HCT116 (cell line): Measurements from ENCODE around the gene CTTNBP2NL. TPM values are rescaled to one million over a fixed set of nuclear protein-coding genes. Genes with fewer than 3 reads are reported as not detected.

ENCODE experiments used
- ATAC-seq: fragments of 200-7000 bp; cut with Tn5 transposase; 2 replicates; pipeline ENCODE4 v1.9.1; 2020; ENCODE audit warnings: mild to moderate bottlenecking, moderate library complexity
- BruUV-seq: library from RNA; stranded (reverse); fragments of 400-500 nt; replicated peaks from 2 replicates; lab custom pipeline; 2021; lab: Mats Ljungman, UMichigan
- CTCF ChIA-PET: fragments of 300-600 bp; sonication (Branson Sonifier 250); formaldehyde crosslinking; loops from one replicate; lab custom pipeline; 2021; ENCODE audit warnings: antibody characterized with exemption; lab: Charles Lee
- POLR2A ChIA-PET: fragments of 300-600, 350-600 bp; sonication (Branson Sonifier 250); formaldehyde crosslinking; loops from one replicate; lab custom pipeline; 2021; ENCODE audit warnings: antibody characterized with exemption; lab: Charles Lee
- RAD21 ChIA-PET, 2 experiments: fragments of 300-600 bp; sonication (Branson Sonifier 250); formaldehyde crosslinking; loops; one replicate each; lab custom pipeline; 2023; ENCODE audit warnings: low total read pairs in 2 of 2; ENCODE audit not compliant: uncharacterized antibody in 2 of 2, unreplicated experiment in 2 of 2, low non-redundant PET in 1 of 2; lab: Charles Lee
- DNase-seq: peaks from one replicate; pipeline ENCODE4 v3.0.0-alpha.2; 2010; ENCODE audit warnings: low read depth, low spot score
- H2AFZ ChIP-seq: fragments of 200-600 bp; shearing (Covaris generic), sonication (generic); 2 replicates; pipeline ENCODE4 v1.6.1; 2017; ENCODE audit warnings: low read depth, mixed run types, mixed read lengths, antibody characterized with exemption, low read length; ENCODE audit not compliant: poor library complexity, severe bottlenecking
- H3K27ac ChIP-seq: 2 replicates; pipeline ENCODE4 v1.5.1; 2012; ENCODE audit warnings: low read depth, low read length
- H3K27me3 ChIP-seq: fragments of 200-600 bp; sonication (generic); 2 replicates; pipeline ENCODE4 v1.6.1; 2016; ENCODE audit warnings: mixed run types, low read length, mixed read lengths; ENCODE audit not compliant: insufficient read depth
- H3K36me3 ChIP-seq, 2 experiments: fragments of 200-500 bp in 1 of 2; fragments of 200-600 bp in 1 of 2; sonication (Bioruptor generic) in 1 of 2; sonication (generic) in 1 of 2; 2 replicates each; pipeline versions ENCODE4 v1.5.1 to v1.6.1; 2014 to 2016; ENCODE audit warnings: low read length in 2 of 2, inconsistent platforms in 1 of 2, mixed read lengths in 1 of 2, mixed run types in 1 of 2; ENCODE audit not compliant: insufficient read depth in 2 of 2, control insufficient read depth in 1 of 2
- H3K4me1 ChIP-seq, 2 experiments: fragments of 200-600 bp in 1 of 2; sonication (generic) in 1 of 2; 2 replicates each; pipeline versions ENCODE4 v1.5.1 to v1.6.1; 2012 to 2017; ENCODE audit warnings: low read length in 2 of 2, inconsistent platforms in 1 of 2, mild to moderate bottlenecking in 1 of 2, mixed read lengths in 1 of 2, mixed run types in 1 of 2, moderate library complexity in 1 of 2; ENCODE audit not compliant: insufficient read depth in 2 of 2, control insufficient read depth in 1 of 2
- H3K4me2 ChIP-seq: fragments of 200-600 bp; sonication (generic); 2 replicates; pipeline ENCODE4 v1.6.1; 2017; ENCODE audit warnings: mixed run types, low read length, mixed read lengths
- H3K4me3 ChIP-seq, 2 experiments: fragments of 200-600 bp in 1 of 2; sonication (generic) in 1 of 2; replicated peaks in 1 of 2; 2 replicates each; pipeline ENCODE4 v1.5.1; 2011 to 2016; ENCODE audit warnings: low read length in 2 of 2, control low read depth in 1 of 2, low read depth in 1 of 2, mild to moderate bottlenecking in 1 of 2, mixed read lengths in 1 of 2, mixed run types in 1 of 2
- H3K79me2 ChIP-seq: fragments of 200-600 bp; sonication (generic); 2 replicates; pipeline ENCODE4 v1.6.1; 2017; ENCODE audit warnings: mild to moderate bottlenecking, mixed run types, low read length, moderate library complexity, mixed read lengths; ENCODE audit not compliant: insufficient read depth
- H3K9ac ChIP-seq: fragments of 200-600 bp; sonication (generic); 2 replicates; pipeline ENCODE4 v1.6.1; 2016; ENCODE audit warnings: low read length, mixed read lengths
- H3K9me2 ChIP-seq: fragments of 200-600 bp; sonication (generic), shearing (Covaris generic); 2 replicates; pipeline ENCODE4 v1.6.1; 2017; ENCODE audit warnings: mixed run types, mild to moderate bottlenecking, moderate library complexity; ENCODE audit not compliant: insufficient read depth
- H3K9me3 ChIP-seq, 2 experiments: fragments of 200-500 bp in 1 of 2; fragments of 200-600 bp in 1 of 2; sonication (Bioruptor generic) in 1 of 2; sonication (generic) in 1 of 2; 2 replicates each; pipeline ENCODE4 v1.6.1; 2014 to 2017; ENCODE audit warnings: low read length in 2 of 2, mixed read lengths in 2 of 2, inconsistent platforms in 1 of 2, low read depth in 1 of 2, mild to moderate bottlenecking in 1 of 2, mixed run types in 1 of 2, moderate library complexity in 1 of 2; ENCODE audit not compliant: control insufficient read depth in 1 of 2, insufficient read depth in 1 of 2
- H4K20me1 ChIP-seq: fragments of 200-600 bp; sonication (generic), shearing (Covaris generic); 2 replicates; pipeline ENCODE4 v1.6.1; 2017; ENCODE audit warnings: mixed run types, mild to moderate bottlenecking, moderate library complexity; ENCODE audit not compliant: insufficient read depth
- CBX3 ChIP-seq: IDR thresholded peaks from 2 replicates; pipeline ENCODE4 v1.6.1; 2012; ENCODE audit warnings: low read depth
- CEBPB ChIP-seq: IDR thresholded peaks from 2 replicates; pipeline ENCODE4 v1.6.1; 2012; ENCODE audit warnings: low read depth
- CTCF ChIP-seq, 3 experiments: fragments of 200-600 bp in 1 of 3; sonication (generic) in 1 of 3; IDR thresholded peaks in 2 of 3; conservative IDR thresholded peaks in 1 of 3; 2 replicates each; pipeline ENCODE4 v1.5.1; 2012 to 2017; ENCODE audit warnings: low read depth in 2 of 3, low read length in 2 of 3, antibody characterized with exemption in 1 of 3, borderline replicate concordance in 1 of 3, control low read depth in 1 of 3, mild to moderate bottlenecking in 1 of 3, mixed read lengths in 1 of 3, mixed run types in 1 of 3, moderate library complexity in 1 of 3; ENCODE audit not compliant: insufficient read depth in 1 of 3
- EGR1 ChIP-seq: IDR thresholded peaks from 2 replicates; pipeline ENCODE4 v1.6.1; 2012; ENCODE audit warnings: low read depth
- EZH2 ChIP-seq: fragments of 200-600 bp; sonication (generic); IDR thresholded peaks from 2 replicates; pipeline ENCODE4 v1.6.1; 2017; ENCODE audit warnings: antibody characterized with exemption, mixed run types
- EZH2phosphoT487 ChIP-seq: fragments of 200-600 bp; IDR thresholded peaks from 2 replicates; pipeline ENCODE4 v1.6.1; 2018; ENCODE audit warnings: antibody characterized with exemption, borderline replicate concordance
- JUND ChIP-seq: IDR thresholded peaks from 2 replicates; pipeline ENCODE4 v1.6.1; 2012
- MAX ChIP-seq: IDR thresholded peaks from 2 replicates; pipeline ENCODE4 v1.6.1; 2012
- POLR2A ChIP-seq: IDR thresholded peaks from 2 replicates; pipeline ENCODE4 v1.7.0; 2011; ENCODE audit warnings: borderline replicate concordance; ENCODE audit not compliant: insufficient read depth, insufficient read length; ENCODE audit errors: extremely low read depth
- POLR2AphosphoS5 ChIP-seq: IDR thresholded peaks from 2 replicates; pipeline ENCODE4 v1.6.1; 2011; ENCODE audit warnings: mild to moderate bottlenecking, low read depth, low read length, moderate library complexity
- REST ChIP-seq: IDR thresholded peaks from 2 replicates; pipeline ENCODE4 v1.6.1; 2012; ENCODE audit warnings: low read depth
- SP1 ChIP-seq: IDR thresholded peaks from 2 replicates; pipeline ENCODE4 v1.6.1; 2012; ENCODE audit warnings: low read depth
- YY1 ChIP-seq: IDR thresholded peaks from 2 replicates; pipeline ENCODE4 v1.6.1; 2011; ENCODE audit warnings: low read length, low read depth, moderate library complexity, mild to moderate bottlenecking; ENCODE audit not compliant: insufficient replicate concordance; ENCODE audit errors: extremely low read depth
- ZFX ChIP-seq: fragments of 450-650 bp; IDR thresholded peaks from 2 replicates; pipeline ENCODE4 v1.6.1; 2017
- ZNF274 ChIP-seq: fragments of 200-500 bp; sonication (Bioruptor generic); IDR thresholded peaks from 2 replicates; pipeline ENCODE4 v1.6.1; 2014; ENCODE audit warnings: mild to moderate bottlenecking, low read depth, low read length, inconsistent platforms
- intact Hi-C: fragments of 100-400 bp; cut with micrococcal nuclease; formaldehyde crosslinking; loops from 2 replicates; pipeline ENCODE4 v1.10.0; 2022
- total RNA-seq: library from RNA; stranded (reverse); gene quantifications from one replicate; pipeline ENCODE4 v1.2.1, GENCODE V29; 2021; ENCODE audit not compliant: unreplicated experiment

The CTTNBP2NL gene
- total RNA-seq, 1 experiment from 2014 or later, result 18.0 TPM

- RAD21 ChIA-PET, result no interaction called here
- Histone ChIP-seq H3K4me3 (no peak overlapping the region), H2AFZ (no peak overlapping the region), H3K27ac (no peak overlapping the region), H3K9ac (no peak overlapping the region), H3K79me2 (no peaks in the 10 kb centered on the region), H3K36me3 (no peaks in the 10 kb centered on the region), H3K4me2 (no peak overlapping the region), H3K4me1 (peaks cover 9 to 24% of the 10 kb centered on the region in 2 experiments; a peak in 3 of 4 replicates), H3K9me2 (no peaks in the 10 kb centered on the region), H3K27me3 (no peaks in the 10 kb centered on the region), H4K20me1 (no peaks in the 10 kb centered on the region), H3K9me3 (no peaks in the 10 kb centered on the region)
- POLR2A ChIA-PET, result no interaction called here
- CTCF ChIA-PET, result no interaction called here
- no peak for ATAC-seq
- no peak for TF ChIP-seq ZNF274
- no peak for TF ChIP-seq CBX3
- no peak for TF ChIP-seq EGR1
- TF ChIP-seq SP1, result no peak
- TF ChIP-seq POLR2A, result no peak
- no peak for TF ChIP-seq MAX
- no peak for TF ChIP-seq CEBPB
- no peak for TF ChIP-seq CTCF (IDR thresholded peaks at IDR 0.05 in 2 of 3, conservative IDR thresholded peaks at IDR 0.05 in 1 of 3; ENCODE audit: borderline replicate concordance in 1 of 3, insufficient read depth in 1 of 3, low read depth in 2 of 3, low read length in 2 of 3)
- TF ChIP-seq REST, result no peak
- TF ChIP-seq EZH2, result no peak
- no peak for TF ChIP-seq POLR2AphosphoS5
- no peak for TF ChIP-seq YY1
- TF ChIP-seq ZFX, result no peak
- TF ChIP-seq EZH2phosphoT487, result no peak
- no peak for TF ChIP-seq JUND
- DNase-seq, result no peak
- no TSS peak for BruUV-seq
- intact Hi-C loops, result loop anchor here (10.0 kb wide), 1 partner anchor 109 kb away; the partner anchor contains the start of genes CAPZA1 and ST7L
Measured at GRCh38 chr1:112505878-112506277, 109.9 kb downstream of the CTTNBP2NL start.
